IMR-90 (cell line): ENCODE data around the gene GFAP. TPM values are rescaled to one million over a fixed set of nuclear protein-coding genes. Genes with fewer than 3 reads are reported as not detected.

Experiments
- ATAC-seq: fragments of 200-7000 bp; cut with Tn5 transposase; 2 replicates; pipeline ENCODE4 v1.9.1; 2020; ENCODE audit warnings: low read depth, mild to moderate bottlenecking, moderate library complexity
- BruUV-seq: library from RNA; stranded (reverse); fragments of 400-500 nt; replicated peaks from 2 replicates; lab custom pipeline; 2021; lab: Mats Ljungman, UMichigan
- CTCF ChIA-PET: fragments of 300-600 bp; formaldehyde crosslinking; extraction: SDS; loops from one replicate; lab custom pipeline; 2021; ENCODE audit warnings: antibody characterized with exemption; lab: Yijun Ruan, JAX
- POLR2A ChIA-PET: fragments of 300-600 bp; sonication (Branson Sonifier 250); formaldehyde crosslinking; loops from one replicate; lab custom pipeline; 2022; ENCODE audit warnings: antibody characterized with exemption; ENCODE audit not compliant: unreplicated experiment; lab: Charles Lee
- DNase-seq: peaks from one replicate; pipeline ENCODE4 v3.0.0; 2013
- H2AFZ ChIP-seq: replicated peaks from 2 replicates; pipeline ENCODE3; 2013; ENCODE audit warnings: low read length, mild to moderate bottlenecking; ENCODE audit not compliant: poor library complexity
- H2AK5ac ChIP-seq: 2 replicates; pipeline ENCODE4 v1.6.1; 2013; ENCODE audit warnings: low read depth, low read length, inconsistent platforms
- H2AK9ac ChIP-seq: replicated peaks from 2 replicates; pipeline ENCODE3; 2013; ENCODE audit warnings: mild to moderate bottlenecking, low read depth, low read length, moderate library complexity; ENCODE audit not compliant: poor library complexity
- H2BK120ac ChIP-seq: 2 replicates; pipeline ENCODE4 v1.6.1; 2013; ENCODE audit warnings: low read depth, low read length, inconsistent platforms
- H2BK15ac ChIP-seq: 3 replicates; pipeline ENCODE4 v1.6.1; 2013; ENCODE audit warnings: low read depth, low read length, inconsistent platforms
- H2BK20ac ChIP-seq: 2 replicates; pipeline ENCODE4 v1.6.1; 2013; ENCODE audit warnings: low read depth, mild to moderate bottlenecking, inconsistent platforms, low read length, moderate library complexity
- H2BK5ac ChIP-seq: 2 replicates; pipeline ENCODE4 v1.6.1; 2013; ENCODE audit warnings: mild to moderate bottlenecking, low read depth, low read length, inconsistent platforms; ENCODE audit not compliant: poor library complexity, severe bottlenecking
- H3K14ac ChIP-seq: replicated peaks from 2 replicates; pipeline ENCODE4 v1.6.1; 2013; ENCODE audit warnings: low read depth, low read length, inconsistent platforms
- H3K18ac ChIP-seq: 2 replicates; pipeline ENCODE4 v1.6.1; 2013; ENCODE audit warnings: low read depth, low read length, control low read depth
- H3K23ac ChIP-seq: 2 replicates; pipeline ENCODE4 v1.6.1; 2013; ENCODE audit warnings: low read depth, low read length, inconsistent platforms
- H3K27ac ChIP-seq: 2 replicates; pipeline ENCODE4 v1.5.1; 2013; ENCODE audit warnings: mild to moderate bottlenecking, control low read depth, low read length; ENCODE audit not compliant: insufficient read depth
- H3K27me3 ChIP-seq: 2 replicates; pipeline ENCODE4 v1.6.1; 2013; ENCODE audit warnings: low read length; ENCODE audit not compliant: control insufficient read depth, insufficient read depth
- H3K36me3 ChIP-seq: 2 replicates; pipeline ENCODE4 v1.6.1; 2013; ENCODE audit warnings: low read length, mixed read lengths; ENCODE audit not compliant: control insufficient read depth, insufficient read depth
- H3K4ac ChIP-seq: 2 replicates; pipeline ENCODE4 v1.6.1; 2013; ENCODE audit warnings: low read depth, low read length, inconsistent platforms
- H3K4me1 ChIP-seq: 2 replicates; pipeline ENCODE4 v1.6.1; 2013; ENCODE audit warnings: low read length, mixed read lengths; ENCODE audit not compliant: control insufficient read depth, insufficient read depth
- H3K4me2 ChIP-seq: 2 replicates; pipeline ENCODE4 v1.6.1; 2013; ENCODE audit warnings: low read depth, mild to moderate bottlenecking, control low read depth, low read length, moderate library complexity
- H3K4me3 ChIP-seq: 2 replicates; pipeline ENCODE4 v1.5.1; 2013; ENCODE audit warnings: low read depth, mild to moderate bottlenecking, control low read depth, low read length, moderate library complexity; ENCODE audit not compliant: insufficient read depth
- H3K56ac ChIP-seq: 2 replicates; pipeline ENCODE4 v1.6.1; 2013; ENCODE audit warnings: low read length, inconsistent platforms; ENCODE audit not compliant: insufficient read depth; ENCODE audit errors: extremely low read depth
- H3K79me1 ChIP-seq, 2 experiments: 2 replicates each; pipeline ENCODE4 v1.6.1; 2013; ENCODE audit warnings: low read length in 2 of 2, inconsistent platforms in 1 of 2, low read depth in 1 of 2
- H3K9ac ChIP-seq: 2 replicates; pipeline ENCODE4 v1.6.1; 2013; ENCODE audit warnings: low read depth, low read length, control low read depth
- H3K9me1 ChIP-seq: 2 replicates; pipeline ENCODE4 v1.6.1; 2013; ENCODE audit warnings: low read length, inconsistent platforms; ENCODE audit not compliant: insufficient read depth
- H3K9me3 ChIP-seq: 2 replicates; pipeline ENCODE4 v1.6.1; 2013; ENCODE audit warnings: low read length; ENCODE audit not compliant: control insufficient read depth, insufficient read depth
- H4K20me1 ChIP-seq: 2 replicates; pipeline ENCODE4 v1.6.1; 2013; ENCODE audit warnings: low read length, inconsistent platforms; ENCODE audit not compliant: insufficient read depth
- H4K5ac ChIP-seq: 2 replicates; pipeline ENCODE4 v1.6.1; 2013; ENCODE audit warnings: mild to moderate bottlenecking, low read depth, low read length, control low read depth
- H4K8ac ChIP-seq, 2 experiments: 2 replicates each; pipeline ENCODE4 v1.6.1; 2013; ENCODE audit warnings: low read depth in 2 of 2, low read length in 2 of 2, control low read depth in 1 of 2, inconsistent platforms in 1 of 2
- H4K91ac ChIP-seq: 2 replicates; pipeline ENCODE4 v1.6.1; 2013; ENCODE audit warnings: low read depth, low read length, inconsistent platforms; ENCODE audit not compliant: insufficient read depth
- BHLHE40 ChIP-seq: fragments of 150-350 bp; IDR thresholded peaks from 2 replicates; pipeline ENCODE4 v1.6.1; 2016; ENCODE audit warnings: mild to moderate bottlenecking, low read depth, low read length
- CEBPB ChIP-seq: IDR thresholded peaks from 2 replicates; pipeline ENCODE4 v1.6.1; 2012; ENCODE audit warnings: low read depth, low read length, improper control_type of control experiment
- CHD1 ChIP-seq: IDR thresholded peaks from 2 replicates; pipeline ENCODE4 v1.6.1; 2012; ENCODE audit warnings: low read depth, low read length, improper control_type of control experiment
- FOS ChIP-seq: fragments of 150-350 bp; IDR thresholded peaks from 2 replicates; pipeline ENCODE4 v1.6.1; 2016; ENCODE audit warnings: low read depth, low read length
- MAFK ChIP-seq: IDR thresholded peaks from 2 replicates; pipeline ENCODE4 v1.6.1; 2012; ENCODE audit warnings: low read depth, low read length, improper control_type of control experiment
- NFE2L2 ChIP-seq: fragments of 150-350 bp; IDR thresholded peaks from 2 replicates; pipeline ENCODE4 v1.6.1; 2016; ENCODE audit warnings: low read depth, mild to moderate bottlenecking, low read length
- RCOR1 ChIP-seq: IDR thresholded peaks from 2 replicates; pipeline ENCODE4 v1.6.1; 2012; ENCODE audit warnings: mild to moderate bottlenecking, low read length, improper control_type of control experiment; ENCODE audit not compliant: insufficient replicate concordance
- WGBS, 2 experiments: methylation state at CpG; one replicate each; pipeline versions ENCODE4 v1.1.5 to v1.1.7; 2013; ENCODE audit warnings: missing lambda C conversion rate in 2 of 2; ENCODE audit not compliant: insufficient read length in 1 of 2; ENCODE audit errors: extremely low coverage in 2 of 2; 5-methylcytosine and 5-hydroxymethylcytosine counted together
- dilution Hi-C: fragments of 300-500 bp; cut with HindIII; formaldehyde crosslinking; loops from one replicate; pipeline ENCODE4 v1.14.3; 2018; ENCODE audit warnings: low sequenced_read_pairs; ENCODE audit not compliant: unreplicated experiment
- in situ Hi-C: fragments of 300-500 bp; cut with MboI; formaldehyde crosslinking; loops from 3 replicates; pipeline ENCODE4 v1.14.3; 2019; ENCODE audit warnings: low sequenced_read_pairs, inconsistent platforms, mixed read lengths
- intact Hi-C: fragments of 100-400 bp; cut with micrococcal nuclease; formaldehyde crosslinking; loops from 2 replicates; pipeline ENCODE4 v1.10.0; 2022
- polyA plus RNA-seq, 3 experiments: library from polyadenylated mRNA; depleted of rRNA; stranded (reverse); fragments of >200 nt; gene quantifications; 2 replicates each; pipeline ENCODE4 v1.2.3, GENCODE V29; 2012; ENCODE audit warnings: low replicate concordance in 1 of 3
- total RNA-seq: library from RNA; depleted of rRNA; stranded (reverse); fragments of >200 nt; gene quantifications from 2 replicates; pipeline ENCODE4 v1.2.3, GENCODE V29; 2012
- TF ChIP-seq, protein P1 (sequence below): fragments of 150-350 bp; IDR thresholded peaks from 2 replicates; pipeline ENCODE4 v1.6.1; 2017; ENCODE audit warnings: mild to moderate bottlenecking, antibody characterized with exemption, low read length, low read depth

GFAP gene
- total and polyA plus RNA-seq, 2 of the 4 experiments (the other 2 are of a cell fraction), result 0.18 to 0.19 TPM

DNA sequence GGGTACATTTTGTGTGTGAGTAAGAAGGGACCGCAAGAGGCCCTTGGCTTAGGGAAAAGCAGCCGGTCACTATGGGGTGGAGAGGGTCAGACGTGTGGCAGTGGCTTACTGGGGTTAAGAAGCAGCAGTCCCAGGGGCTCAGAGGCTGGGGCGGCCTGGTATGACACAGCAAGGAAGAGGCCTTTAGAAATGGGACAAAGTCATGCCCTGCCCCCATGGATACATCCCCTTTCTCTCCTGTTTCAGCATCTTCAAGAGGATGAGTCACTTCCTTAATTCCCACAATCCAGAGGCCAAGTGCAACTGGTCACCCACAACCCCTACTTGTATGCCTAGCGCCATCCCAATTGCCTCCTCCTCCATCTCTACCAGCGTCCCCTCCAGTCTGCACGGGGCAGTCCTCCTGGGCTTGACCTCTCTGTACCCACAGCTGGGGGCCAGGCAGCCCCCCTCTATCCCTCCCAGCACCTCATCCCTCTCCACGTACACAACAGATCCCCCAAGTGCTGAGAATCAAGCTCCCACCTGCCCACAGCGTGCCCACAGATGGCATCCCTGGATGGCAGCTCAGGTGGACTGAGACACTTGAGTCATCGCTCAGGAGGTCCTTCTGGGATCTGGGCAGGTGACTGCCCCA is 9.2 kb downstream of the GFAP start:
- Histone ChIP-seq H2BK120ac (peak overlapping the region; percentile 100), H3K56ac (peak overlapping the region; percentile 68), H2BK20ac (peak overlapping the region; percentile 99), H4K8ac (peak overlapping the region; percentile 86 to 98), H3K4ac (peak overlapping the region; percentile 99), H2AFZ (peak overlapping the region; percentile 79), H2BK15ac (peak overlapping the region; percentile 96; the same call in 2 of the 3 replicates), H3K9me1 (peaks cover 37% of the 10 kb centered on the region), H2AK9ac (peak overlapping the region; percentile 78), H3K79me1 (peaks cover 0 to 16% of the 10 kb centered on the region in 2 experiments; a peak in 2 of 4 replicates), H4K20me1 (no peaks in the 10 kb centered on the region; the same call in 1 of the 2 replicates), H3K18ac (peak overlapping the region; percentile 91), H3K36me3 (no peaks in the 10 kb centered on the region), H3K27ac (peak overlapping the region; percentile 86), H3K14ac (peak overlapping the region; percentile 98), H3K4me3 (no peak overlapping the region), H2BK5ac (peak overlapping the region; percentile 93), H3K4me1 (peaks cover 27% of the 10 kb centered on the region), H2AK5ac (peak overlapping the region; percentile 100), H3K9me3 (no peaks in the 10 kb centered on the region), H3K4me2 (peak overlapping the region; percentile 19), H4K5ac (peak overlapping the region; percentile 89), H3K23ac (peak overlapping the region; percentile 96), H3K9ac (peak overlapping the region; percentile 34; the same call in 1 of the 2 replicates), H3K27me3 (no peaks in the 10 kb centered on the region), H4K91ac (peak overlapping the region; percentile 98)
- TF ChIP-seq FOS, result peak; percentile 94
- peak; percentile 80 for TF ChIP-seq RCOR1
- TF ChIP-seq MAFK, result peak; percentile 61; the same call in 1 of the 2 replicates
- no peak for TF ChIP-seq CHD1
- peak; percentile 83 for TF ChIP-seq NFE2L2
- TF ChIP-seq, protein P1, sequence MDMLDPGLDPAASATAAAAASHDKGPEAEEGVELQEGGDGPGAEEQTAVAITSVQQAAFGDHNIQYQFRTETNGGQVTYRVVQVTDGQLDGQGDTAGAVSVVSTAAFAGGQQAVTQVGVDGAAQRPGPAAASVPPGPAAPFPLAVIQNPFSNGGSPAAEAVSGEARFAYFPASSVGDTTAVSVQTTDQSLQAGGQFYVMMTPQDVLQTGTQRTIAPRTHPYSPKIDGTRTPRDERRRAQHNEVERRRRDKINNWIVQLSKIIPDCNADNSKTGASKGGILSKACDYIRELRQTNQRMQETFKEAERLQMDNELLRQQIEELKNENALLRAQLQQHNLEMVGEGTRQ, result no peak
- TF ChIP-seq BHLHE40, result peak; percentile 56; the same call in 1 of the 2 replicates
- TF ChIP-seq CEBPB, result peak; percentile 83
- in situ Hi-C loops, result no loop called here
- intact Hi-C loops, result no loop called here
- 58% methylated on average over 4 of the region's 10 CpGs; no CpG with 5 or more reads in 1 of the 2 experiments for WGBS, 2 experiments
- CTCF ChIA-PET, result no interaction called here
- ATAC-seq (peak; percentile 79), DNase-seq (peak; percentile 96)
- dilution Hi-C loops, result no loop called here
- no TSS peak for BruUV-seq
- POLR2A ChIA-PET, result no interaction called here
